GM19463 (cell line): ENCODE measurements around the gene AKAP17A.
A peak's percentile ranks its signal among the peaks of the same experiment; 100 is the strongest.
"Not testable (repeated sequence)": the region's sequence is repeated elsewhere in the genome, so short reads cannot be mapped to it uniquely, and the experiment has no call there.

Experiments used
- ATAC-seq: cut with Tn5 transposase; IDR thresholded peaks from one replicate; pipeline ENCODE4 v1.9.1; 2021; ENCODE audit warnings: mild to moderate bottlenecking, moderate library complexity; ENCODE audit not compliant: unreplicated experiment

The AKAP17A gene, protein sequence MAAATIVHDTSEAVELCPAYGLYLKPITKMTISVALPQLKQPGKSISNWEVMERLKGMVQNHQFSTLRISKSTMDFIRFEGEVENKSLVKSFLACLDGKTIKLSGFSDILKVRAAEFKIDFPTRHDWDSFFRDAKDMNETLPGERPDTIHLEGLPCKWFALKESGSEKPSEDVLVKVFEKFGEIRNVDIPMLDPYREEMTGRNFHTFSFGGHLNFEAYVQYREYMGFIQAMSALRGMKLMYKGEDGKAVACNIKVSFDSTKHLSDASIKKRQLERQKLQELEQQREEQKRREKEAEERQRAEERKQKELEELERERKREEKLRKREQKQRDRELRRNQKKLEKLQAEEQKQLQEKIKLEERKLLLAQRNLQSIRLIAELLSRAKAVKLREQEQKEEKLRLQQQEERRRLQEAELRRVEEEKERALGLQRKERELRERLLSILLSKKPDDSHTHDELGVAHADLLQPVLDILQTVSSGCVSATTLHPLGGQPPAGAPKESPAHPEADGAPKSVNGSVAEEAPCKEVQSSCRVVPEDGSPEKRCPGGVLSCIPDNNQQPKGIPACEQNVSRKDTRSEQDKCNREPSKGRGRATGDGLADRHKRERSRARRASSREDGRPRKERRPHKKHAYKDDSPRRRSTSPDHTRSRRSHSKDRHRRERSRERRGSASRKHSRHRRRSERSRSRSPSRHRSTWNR

DNA sequence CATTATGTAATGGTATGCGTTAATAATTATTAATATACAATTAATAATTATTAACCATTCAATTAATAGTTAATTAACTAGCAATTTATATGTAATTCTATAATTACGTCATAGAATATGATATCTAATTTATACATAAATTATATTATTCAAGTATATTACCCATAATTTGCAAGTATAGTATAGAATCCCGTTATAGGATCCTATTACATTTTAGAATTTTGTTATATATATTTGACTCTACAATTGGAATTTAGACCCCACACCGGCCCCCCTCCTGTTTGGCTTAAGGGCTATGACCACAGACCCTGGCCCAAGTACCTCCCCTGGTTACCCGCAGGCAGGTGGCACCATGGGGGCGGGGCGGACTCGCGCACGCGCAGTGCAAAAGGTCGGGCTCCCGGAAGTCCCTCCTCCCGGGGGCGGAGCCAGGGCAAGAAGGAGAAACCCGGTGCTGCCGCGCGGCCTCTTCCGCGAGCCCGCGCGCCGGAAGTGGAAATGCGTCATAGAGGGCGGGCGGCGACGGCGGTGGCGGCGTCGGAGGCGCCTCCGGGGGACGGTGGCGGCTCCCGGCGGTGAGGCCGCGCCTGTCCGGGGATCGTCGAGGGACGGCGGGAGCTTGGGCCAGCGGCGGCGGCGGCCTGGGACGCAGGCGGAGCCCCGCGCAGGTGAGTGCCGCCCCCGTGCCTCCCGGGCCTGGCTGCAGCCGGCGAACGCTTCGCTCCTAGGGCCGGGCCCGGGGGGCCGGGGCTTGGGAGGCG, at the start of gene AKAP17A:
TSS of gene AKAP17A (plus strand) at position 503 of the 761 bp plus-strand sequence. CDS start 1,859 bp downstream, outside the sequence.
- peak; percentile 87 for ATAC-seq

DNA sequence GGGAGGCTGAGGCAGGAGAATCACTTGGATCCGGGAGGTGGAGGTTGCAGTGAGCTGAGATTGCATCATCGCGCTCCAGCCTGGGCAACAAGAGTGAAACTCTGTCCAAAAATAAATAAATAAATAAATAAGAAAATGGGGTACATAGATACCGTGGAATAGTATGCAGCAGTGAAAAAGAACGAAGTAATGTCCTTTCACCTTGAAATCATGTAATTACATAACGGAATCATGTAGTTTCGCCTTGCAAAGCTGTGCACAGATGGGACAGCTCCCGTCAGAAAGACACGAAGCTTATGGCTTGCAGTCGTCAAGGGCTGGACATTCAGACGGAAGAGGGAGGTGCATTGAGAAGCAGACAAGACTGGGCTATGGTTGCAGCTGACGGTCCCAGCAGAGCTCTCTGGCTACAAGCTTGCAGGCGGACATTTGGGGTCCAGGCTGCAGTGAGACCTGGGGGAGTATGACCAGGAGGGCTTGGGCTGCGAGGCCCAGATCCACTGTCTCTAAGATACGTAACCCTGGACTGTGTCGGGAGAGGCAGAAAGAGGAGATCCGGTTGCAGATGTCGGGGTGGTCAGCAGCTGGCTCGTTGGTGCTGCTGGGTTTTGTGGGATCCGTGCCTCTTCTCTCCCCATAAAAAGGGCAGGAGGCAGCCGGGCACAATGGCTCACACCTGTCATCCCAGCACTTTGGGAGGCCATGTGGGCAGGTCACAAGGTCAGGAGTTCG, 48.2 kb upstream of the AKAP17A start:
- ATAC-seq, result no peak

DNA sequence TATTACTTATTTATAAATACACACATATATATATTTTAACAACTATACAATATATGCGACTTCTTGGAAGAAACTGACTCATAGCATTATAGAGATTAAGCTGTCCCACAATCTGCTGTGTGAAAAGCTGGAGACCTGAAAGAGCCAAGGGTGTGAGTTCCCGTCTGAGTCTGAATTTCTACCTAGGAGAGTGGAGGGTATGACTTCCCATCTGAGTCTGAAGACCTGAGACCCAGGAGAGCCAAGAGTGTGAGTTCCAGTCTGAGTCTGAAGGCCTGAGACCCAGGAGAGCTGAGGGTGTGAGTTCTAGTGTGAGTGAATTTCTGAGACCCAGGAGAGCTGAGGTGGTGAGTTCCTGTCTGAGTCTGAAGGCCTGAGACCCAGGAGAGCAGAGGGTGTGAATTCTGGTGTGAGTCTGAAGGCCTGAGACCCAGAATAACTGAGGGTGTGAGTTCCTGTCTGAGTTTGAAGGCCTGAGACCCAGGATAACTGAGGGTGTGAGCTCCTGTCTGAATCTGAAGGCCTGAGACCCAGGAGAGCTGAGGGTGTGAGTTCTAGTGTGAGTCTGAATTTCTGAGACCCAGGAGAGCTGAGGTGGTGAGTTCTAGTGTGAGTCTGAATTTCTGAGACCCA, 45.5 kb upstream of the AKAP17A start:
- no peak for ATAC-seq

DNA sequence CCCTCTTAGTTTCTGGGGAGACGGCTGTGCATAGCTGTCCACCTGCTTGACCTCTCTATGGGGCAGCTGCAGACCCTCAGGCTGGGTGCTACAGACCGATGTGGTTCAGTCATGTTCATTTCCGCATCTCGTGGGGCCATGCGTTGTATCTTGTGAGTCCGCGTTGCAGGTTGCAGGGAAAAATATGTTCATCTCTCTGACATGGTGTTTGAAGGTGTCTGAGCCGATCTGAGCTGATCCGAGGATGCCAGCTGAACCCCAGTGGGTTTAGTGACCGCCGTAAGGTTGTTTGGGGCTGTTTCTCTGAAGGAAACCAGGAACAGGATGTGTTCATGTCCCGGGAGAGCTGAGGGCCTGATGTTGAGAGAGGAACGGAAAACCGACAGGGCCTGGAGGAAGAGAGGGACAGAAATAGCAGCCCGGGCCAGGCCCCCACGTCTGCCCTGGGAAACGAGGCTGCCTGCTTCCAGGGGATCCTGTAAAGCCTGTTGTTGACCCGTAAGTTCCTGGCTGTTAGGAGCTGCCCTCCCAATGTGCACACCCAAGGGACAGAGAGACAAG, 44.6 kb upstream of the AKAP17A start:
- ATAC-seq, result no peak

DNA sequence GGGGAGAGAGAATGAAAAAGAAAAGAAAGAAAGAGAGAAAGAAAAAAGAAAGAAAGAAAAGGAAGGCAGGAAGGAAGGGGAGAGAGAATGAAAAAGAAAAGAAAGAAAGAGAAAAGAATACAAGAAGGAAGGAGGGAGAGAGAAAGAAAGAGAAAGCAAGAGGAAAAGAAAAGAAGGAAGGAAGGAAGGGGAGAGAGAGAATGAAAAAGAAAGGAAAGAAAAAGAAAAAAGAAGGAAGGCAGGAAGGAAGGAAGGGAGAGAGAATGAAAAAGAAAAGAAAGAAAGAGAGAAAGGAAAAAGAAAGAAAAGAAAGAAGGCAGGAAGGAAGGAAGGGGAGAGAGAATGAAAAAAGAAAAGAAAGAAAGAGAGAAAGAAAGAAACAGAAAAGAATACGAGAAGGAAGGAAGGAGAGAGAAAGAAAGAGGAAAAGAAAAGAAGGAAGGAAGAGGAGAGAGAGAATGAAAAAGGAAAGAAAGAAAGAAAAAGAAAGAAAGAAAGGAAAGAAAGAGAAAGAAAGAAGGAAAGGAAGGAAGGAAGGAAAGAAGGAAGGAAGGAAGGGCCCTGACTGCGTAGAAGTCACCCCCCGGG, 39.4 kb upstream of the AKAP17A start:
- ATAC-seq, result no peak

DNA sequence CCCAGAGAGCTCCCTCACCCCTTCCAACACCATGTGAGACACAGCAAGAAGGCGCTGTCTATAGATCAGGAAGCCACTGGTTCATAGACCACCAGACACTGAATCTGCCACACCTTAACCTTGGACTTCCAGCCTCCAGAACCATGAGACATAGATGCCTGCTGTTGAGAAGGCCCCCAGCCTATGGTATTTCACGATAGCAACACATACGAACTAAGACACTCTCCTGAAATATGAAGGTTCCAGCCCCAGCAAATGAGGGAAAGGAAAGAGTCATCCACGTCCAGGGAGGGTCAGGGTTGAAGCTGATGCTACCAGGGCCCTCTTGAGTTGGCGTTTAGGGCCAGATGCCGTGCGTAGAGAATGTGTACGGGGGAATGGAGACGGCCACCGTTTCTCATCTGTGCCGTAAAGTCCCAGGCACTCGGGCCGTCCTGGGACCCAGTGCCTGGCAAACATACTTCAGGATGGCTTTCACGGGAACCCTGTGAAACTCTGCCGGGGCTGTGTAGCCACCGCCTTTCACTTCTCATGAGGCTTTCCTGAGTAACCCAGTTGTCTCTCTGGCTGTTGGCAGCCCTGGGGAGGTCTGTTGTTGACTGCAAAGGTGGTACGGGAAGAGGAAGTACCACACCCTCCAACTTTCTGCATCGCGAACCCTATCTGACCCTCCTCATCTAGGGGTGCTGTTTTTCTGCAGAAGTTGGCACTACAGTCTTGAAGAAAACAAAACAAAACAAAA, 36.8 kb upstream of the AKAP17A start:
- no peak for ATAC-seq

DNA sequence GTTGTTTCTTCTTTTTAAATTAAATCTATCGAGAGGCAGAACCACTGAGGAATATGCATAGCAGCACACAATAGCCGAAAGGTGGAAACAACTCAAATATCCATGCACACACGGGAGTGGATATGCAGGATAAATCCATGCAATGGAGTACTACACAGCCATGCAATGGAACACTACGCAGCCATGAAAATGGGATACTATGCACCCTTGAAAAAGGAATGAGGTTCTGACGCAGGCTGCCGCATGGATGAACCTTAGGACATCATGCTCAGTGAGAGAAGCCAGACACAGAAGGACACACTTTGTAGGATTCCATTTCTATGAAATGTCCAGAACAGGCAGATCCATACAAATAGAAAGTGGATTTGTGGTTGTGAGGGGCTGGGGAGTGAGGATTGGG, 36.0 kb upstream of the AKAP17A start:
- ATAC-seq, result no peak

DNA sequence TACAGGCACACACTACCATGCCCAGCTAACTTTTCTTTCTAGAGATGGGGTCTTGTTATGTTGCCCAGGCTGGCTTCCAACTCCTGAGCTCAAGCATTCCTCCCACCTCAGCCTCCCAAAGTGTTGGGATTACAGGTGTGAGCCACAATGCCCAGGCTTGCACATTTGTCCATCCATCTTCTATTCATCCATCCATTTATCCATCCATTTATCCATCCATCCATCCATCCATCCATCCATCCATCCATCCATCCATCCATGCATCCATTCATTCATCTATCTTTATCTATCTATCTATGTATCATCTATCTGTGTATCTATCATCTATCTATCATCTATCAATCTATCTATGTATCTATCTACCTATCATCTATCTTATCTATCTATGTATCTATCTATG, 34.0 kb upstream of the AKAP17A start:
- ATAC-seq, result not testable (repeated sequence)

DNA sequence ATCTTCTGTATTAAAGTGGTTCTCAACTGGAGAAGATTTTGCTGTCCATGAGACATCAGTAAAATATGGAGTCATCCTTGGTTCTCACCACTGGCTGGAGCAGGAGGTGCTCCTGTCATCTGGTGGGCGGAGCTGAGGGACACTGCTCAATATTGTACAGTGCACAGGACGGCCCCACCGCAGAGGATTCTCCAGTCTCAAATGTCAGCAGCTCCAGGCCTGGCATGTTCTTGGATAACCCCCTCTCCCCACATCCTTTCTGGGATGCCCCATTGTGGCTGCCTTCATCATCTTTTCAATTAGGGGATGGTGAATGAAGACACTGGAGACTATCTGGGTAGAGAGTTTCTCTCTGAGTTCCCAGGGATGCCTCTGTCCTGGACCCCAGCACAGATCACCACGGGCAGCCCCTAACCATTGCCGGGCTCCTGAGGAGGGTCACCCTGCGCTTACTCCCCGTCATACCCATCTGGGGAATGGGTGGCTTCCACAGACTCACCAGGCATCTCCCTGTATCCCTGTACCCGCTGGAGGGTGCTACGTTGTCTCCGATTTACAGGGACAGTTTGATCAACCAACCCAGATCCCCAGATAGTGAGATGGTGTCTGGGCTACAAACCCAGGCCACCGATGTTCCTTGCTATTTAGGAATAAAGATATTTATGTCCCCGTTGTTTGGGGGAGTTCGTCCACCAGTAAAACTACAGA, 32.5 kb upstream of the AKAP17A start:
- no peak for ATAC-seq

DNA sequence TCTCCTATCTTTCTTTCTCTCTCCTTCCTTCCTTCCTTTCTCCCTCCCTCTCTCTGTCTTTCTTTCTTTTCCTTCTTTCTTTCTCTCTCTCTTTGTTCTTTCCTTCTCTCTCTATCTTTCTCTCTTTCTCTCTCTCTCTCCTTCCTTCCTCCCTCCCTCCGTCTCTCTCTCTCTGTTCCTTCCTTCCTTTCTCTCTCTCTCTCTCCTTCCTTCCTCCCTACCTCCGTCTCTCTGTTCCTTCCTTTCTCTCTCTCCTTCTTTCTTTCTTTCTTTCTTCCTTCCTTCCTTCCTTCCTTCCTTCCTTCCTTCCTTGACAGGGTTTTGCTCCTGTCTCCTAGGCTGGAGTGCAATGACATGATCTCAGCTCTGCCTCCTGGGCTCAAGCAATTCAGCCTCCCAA, 30.2 kb upstream of the AKAP17A start:
- no peak for ATAC-seq

DNA sequence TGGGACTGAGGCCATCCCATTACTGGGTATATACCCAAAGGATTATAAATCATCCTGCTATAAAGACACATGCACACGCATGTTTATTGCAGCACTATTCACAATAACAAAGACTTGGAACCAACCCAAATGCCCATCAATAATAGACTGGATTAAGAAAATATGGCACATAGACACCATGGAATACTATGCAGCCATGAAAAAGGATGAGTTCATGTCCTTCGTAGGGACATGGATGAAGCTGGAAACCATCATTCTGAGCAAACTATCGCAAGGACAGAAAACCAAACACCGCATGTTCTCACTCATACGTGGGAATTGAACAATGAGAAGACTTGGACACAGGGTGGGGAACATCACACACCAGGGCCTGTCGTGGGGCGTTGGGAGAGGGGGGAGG, 27.3 kb upstream of the AKAP17A start:
- ATAC-seq, result not testable (repeated sequence)

DNA sequence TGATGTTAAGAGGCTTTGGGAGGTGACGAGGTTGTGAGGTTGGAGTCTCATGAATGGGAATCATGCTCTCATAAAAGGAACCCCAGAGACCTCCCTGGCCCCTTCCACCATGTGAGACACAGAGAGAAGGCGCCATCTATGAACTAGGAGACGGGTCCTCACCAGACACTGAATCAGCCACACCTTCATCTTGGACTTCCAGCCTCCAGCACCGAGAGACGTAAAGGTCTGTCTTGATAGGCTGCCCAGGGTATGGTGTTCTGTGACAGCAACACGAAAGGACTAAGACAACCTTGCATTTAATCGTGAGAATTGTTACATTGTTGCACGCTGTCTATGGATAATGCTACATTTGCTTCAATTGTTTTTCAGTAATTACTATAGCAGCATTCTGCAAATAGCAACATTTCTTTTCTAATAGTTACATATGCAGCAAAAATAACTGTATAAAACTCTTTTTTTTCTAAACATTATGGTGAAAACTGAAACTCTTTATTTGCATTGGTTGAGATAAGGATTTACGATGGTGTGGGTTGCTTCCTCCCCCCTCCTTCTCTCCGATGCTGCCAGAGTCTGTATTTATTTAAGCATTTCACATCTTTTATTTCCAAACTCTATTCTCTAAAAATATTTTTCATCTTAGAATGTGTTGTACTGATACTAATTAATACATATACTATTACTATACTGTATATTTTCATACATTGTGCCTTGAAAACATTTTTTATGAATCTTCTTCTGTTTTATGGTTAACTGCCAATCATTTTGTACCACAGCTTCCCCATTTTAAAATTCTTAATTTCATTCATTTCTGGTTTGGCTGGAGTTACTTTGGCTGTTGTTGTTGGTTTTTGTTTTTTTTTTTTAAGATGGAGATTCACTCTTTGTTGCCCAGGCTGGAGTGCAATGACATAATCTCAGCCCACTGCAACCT, 26.4 kb upstream of the AKAP17A start:
- ATAC-seq, result no peak

DNA sequence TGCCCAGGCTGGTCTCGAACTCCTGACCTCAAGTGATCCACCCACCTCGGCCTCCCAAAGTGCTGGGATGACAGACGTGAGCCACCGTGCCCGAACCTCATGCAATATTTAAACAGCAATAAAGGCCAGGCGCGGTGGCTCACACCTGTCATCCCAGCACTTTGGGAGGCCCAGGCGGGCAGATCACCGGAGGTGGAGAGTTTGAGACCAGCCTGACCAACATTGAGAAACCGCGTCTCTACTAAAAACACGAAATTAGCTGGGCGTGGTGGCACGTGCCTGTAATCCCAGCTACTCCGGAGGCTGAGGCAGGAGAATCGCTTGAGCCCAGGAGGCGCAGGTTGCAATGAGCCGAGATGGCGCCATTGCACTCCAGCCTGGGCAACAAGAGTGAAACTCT, 17.2 kb upstream of the AKAP17A start:
- not testable (repeated sequence) for ATAC-seq

DNA sequence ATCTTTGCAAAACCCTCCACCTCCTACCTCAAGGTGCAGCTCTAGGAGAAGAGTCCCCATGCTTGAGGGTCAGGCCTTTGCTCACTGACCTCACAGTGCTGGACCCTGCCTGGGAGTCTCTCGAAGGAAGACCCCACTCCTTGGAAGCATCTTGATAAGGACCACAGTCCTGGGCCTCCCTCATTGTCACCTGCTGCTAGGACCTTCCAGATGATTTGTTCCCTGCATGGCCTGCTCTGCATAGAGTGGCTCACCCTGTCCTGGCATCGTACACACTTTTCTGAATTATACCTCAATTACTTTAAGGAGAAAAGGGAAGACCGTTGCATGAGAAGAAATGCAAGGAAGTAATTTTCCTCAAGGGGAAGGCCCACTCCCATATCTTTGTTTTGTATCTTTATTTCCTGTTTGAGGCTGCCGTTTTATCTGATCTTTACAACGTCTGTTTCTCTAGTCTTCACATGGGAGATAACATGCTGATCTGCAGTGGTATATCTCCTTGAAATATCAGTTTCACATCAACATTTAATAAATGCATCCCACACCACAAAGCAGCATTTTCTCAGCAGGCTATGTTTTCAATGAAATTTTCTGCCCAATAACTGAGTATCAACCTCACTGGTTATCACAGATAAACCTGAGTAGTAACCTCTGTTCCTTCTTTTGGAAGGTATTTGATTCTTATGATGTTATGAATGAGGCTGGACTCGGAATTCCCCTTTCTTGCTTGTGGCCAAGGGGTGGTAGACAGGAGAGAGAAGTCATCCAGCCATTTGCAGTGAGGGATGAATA, 15.0 kb upstream of the AKAP17A start:
- ATAC-seq, result no peak

DNA sequence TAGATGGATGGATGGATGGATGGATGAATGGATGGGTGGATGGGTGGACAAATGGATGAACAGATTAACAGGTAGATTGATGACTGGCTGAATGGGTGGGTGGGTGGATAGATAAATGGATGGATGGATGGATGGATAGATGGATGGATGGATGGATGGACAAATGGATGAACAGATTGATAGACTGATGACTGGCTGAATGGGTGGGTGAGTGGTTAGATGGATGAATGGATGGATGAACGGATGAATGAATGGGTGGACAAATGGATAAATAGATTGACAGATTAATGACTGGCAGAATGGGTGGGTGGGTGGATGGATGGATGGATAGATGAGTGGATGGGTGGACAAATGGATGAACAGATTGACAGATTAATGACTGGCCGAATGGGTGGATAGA, 13.6 kb upstream of the AKAP17A start:
- no peak for ATAC-seq

DNA sequence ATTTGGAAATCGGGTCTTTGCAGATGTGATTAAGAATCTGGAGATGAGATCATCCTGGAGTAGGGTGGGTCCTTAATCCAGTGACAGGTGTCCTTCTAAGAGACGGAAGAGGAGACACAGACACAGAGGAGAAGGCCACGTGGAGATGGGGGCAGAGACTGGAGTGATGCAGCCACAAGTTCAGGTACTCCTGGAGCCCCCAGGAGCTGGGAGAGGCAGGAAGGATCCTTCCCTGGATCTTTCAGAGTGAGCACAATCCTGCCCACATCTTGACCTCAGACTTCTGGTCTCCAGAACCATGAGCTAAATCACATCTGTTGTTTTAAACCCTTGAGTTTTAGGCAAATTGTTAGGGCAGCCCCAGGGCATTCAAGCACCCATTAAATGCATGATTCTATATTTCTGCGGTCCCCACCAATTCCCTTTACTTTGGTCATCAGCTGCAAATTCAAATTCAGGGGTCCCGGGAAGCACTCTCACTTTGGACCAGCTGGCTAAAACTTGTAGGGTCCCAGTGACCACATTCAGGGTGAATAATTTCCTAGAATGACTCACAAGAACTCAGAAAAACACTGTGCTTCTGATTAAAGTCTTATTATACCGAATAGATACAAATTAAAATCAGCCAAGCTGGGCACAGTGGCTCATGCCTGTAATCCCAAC, 12.8 kb upstream of the AKAP17A start:
- no peak for ATAC-seq
